HG02870 (cell line): ENCODE results near the gene IQCF6.
"Not testable (repeated sequence)": the region's sequence is repeated elsewhere in the genome, so short reads cannot be mapped to it uniquely, and the experiment has no call there.

Source experiments
- ATAC-seq: cut with Tn5 transposase; IDR thresholded peaks from one replicate; pipeline ENCODE4 v1.9.1; 2021; ENCODE audit warnings: mild to moderate bottlenecking, moderate library complexity; ENCODE audit not compliant: unreplicated experiment

IQCF6 gene

GRCh38 chr3:51779137-51779536 is at the start of gene IQCF6:
Gene IQCF6 (minus strand): TSS chr3:51779237. CDS start chr3:51779224, 13 bp downstream.
- ATAC-seq: no peak

GRCh38 chr3:51828297-51828696 is 49.3 kb upstream of the IQCF6 start:
- ATAC-seq: no peak

- ATAC-seq: no peak
These were observed 40.8 kb upstream of the IQCF6 start for GRCh38 chr3:51819709-51820406.

GRCh38 chr3:51819151-51819550 is 40.1 kb upstream of the IQCF6 start:
- no peak for ATAC-seq

GRCh38 chr3:51817375-51817774 is 38.3 kb upstream of the IQCF6 start:
- no peak for ATAC-seq

- no peak for ATAC-seq
These were observed 37.7 kb upstream of the IQCF6 start for GRCh38 chr3:51816723-51817122.

- no peak for ATAC-seq
These were observed 36.6 kb upstream of the IQCF6 start for GRCh38 chr3:51815614-51816013.

GRCh38 chr3:51814034-51814433 is 35.0 kb upstream of the IQCF6 start:
- ATAC-seq: no peak

GRCh38 chr3:51813539-51813938 is 34.5 kb upstream of the IQCF6 start:
- no peak for ATAC-seq

- no peak for ATAC-seq
These were observed 29.9 kb upstream of the IQCF6 start for GRCh38 chr3:51808934-51809333.

GRCh38 chr3:51802106-51802703 is 23.2 kb upstream of the IQCF6 start:
- ATAC-seq: no peak

- no peak for ATAC-seq
These were observed 21.7 kb upstream of the IQCF6 start for GRCh38 chr3:51800750-51801125.

- no peak for ATAC-seq
These were observed 21.1 kb upstream of the IQCF6 start for GRCh38 chr3:51799879-51800749.

GRCh38 chr3:51798411-51798963 is 19.4 kb upstream of the IQCF6 start:
- no peak for ATAC-seq

GRCh38 chr3:51796854-51797253 is 17.8 kb upstream of the IQCF6 start:
- no peak for ATAC-seq

GRCh38 chr3:51794206-51794605 is 15.2 kb upstream of the IQCF6 start:
- no peak for ATAC-seq

- ATAC-seq: no peak
These were observed 13.2 kb upstream of the IQCF6 start for GRCh38 chr3:51792206-51792605.

- no peak for ATAC-seq
These were observed 10.4 kb upstream of the IQCF6 start for GRCh38 chr3:51789437-51789836.

GRCh38 chr3:51787576-51787975 is 8.5 kb upstream of the IQCF6 start:
- ATAC-seq: not testable (repeated sequence)

- ATAC-seq: no peak
These were observed 7.2 kb upstream of the IQCF6 start for GRCh38 chr3:51786267-51786666.

- no peak for ATAC-seq
These were observed 483 bp downstream of the IQCF6 start for GRCh38 chr3:51778554-51778953.

- no peak for ATAC-seq
These were observed 1.1 kb downstream of the IQCF6 start for GRCh38 chr3:51777985-51778384.
